Measurements from ENCODE around the gene ILK. TPM values are rescaled to one million over a fixed set of nuclear protein-coding genes. Genes with fewer than 3 reads are reported as not detected.
A peak's percentile ranks its signal among the peaks of the same experiment; 100 is the strongest.

ILK gene
- total and polyA plus RNA-seq, 10 donors: 71.4 to 194 (median 126) TPM

DNA sequence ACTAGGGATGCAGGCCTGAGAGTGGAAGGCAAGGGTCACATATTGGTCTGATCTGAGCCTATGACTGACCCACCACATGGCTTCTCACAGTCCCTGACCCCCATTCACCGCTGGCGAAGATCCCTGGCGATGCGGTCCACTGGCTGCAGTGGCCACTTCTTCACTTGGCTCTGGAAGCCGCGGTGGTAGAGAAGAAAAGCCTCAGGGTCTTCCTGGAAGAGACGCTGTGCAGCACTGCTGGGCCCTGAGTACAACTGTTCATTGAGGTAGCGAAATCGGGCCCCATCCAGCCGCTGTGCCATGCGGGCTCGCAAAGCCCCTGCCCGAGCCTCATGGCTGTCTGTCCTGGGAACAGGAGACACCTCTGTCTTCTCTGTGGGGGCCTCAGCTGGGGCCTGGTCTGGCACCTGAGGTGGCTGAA, 2.5 kb upstream of the ILK start:
- peaks cover 35 to 65% (median 48%) of the 10 kb centered on the region in 6 donors for H3K4me1 ChIP-seq
- H3K4me3 ChIP-seq: no peak overlapping the region
- WGBS, 5 donors: 97 to 98% (median 97%) methylated on average over 11 to 13 of the region's 13 CpGs
- no peaks in the 10 kb centered on the region for H3K27me3 ChIP-seq (replicated peaks in 1 of 7)
- peaks cover 0 to 69% (median 49%) of the 10 kb centered on the region in 6 donors for H3K36me3 ChIP-seq
- no peak for TF ChIP-seq POLR2A (IDR thresholded peaks at IDR 0.05)
- no peak for TF ChIP-seq POLR2AphosphoS5 (IDR thresholded peaks at IDR 0.05)
- TF ChIP-seq, protein P1, sequence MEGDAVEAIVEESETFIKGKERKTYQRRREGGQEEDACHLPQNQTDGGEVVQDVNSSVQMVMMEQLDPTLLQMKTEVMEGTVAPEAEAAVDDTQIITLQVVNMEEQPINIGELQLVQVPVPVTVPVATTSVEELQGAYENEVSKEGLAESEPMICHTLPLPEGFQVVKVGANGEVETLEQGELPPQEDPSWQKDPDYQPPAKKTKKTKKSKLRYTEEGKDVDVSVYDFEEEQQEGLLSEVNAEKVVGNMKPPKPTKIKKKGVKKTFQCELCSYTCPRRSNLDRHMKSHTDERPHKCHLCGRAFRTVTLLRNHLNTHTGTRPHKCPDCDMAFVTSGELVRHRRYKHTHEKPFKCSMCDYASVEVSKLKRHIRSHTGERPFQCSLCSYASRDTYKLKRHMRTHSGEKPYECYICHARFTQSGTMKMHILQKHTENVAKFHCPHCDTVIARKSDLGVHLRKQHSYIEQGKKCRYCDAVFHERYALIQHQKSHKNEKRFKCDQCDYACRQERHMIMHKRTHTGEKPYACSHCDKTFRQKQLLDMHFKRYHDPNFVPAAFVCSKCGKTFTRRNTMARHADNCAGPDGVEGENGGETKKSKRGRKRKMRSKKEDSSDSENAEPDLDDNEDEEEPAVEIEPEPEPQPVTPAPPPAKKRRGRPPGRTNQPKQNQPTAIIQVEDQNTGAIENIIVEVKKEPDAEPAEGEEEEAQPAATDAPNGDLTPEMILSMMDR (IDR thresholded peaks at IDR 0.05 in 8 of 11, conservative IDR thresholded peaks at IDR 0.05 in 3 of 11): no peak
- no peaks in the 10 kb centered on the region for H3K9me3 ChIP-seq
- no peak for DNase-seq
- intact Hi-C loops (cut with DNase I; ENCODE audit: low total_unique reads): loop anchor here (5.0 kb wide), 1 partner anchor 81 kb away; the partner anchor contains the start of gene MRPL17
- no peak overlapping the region for H3K27ac ChIP-seq

DNA sequence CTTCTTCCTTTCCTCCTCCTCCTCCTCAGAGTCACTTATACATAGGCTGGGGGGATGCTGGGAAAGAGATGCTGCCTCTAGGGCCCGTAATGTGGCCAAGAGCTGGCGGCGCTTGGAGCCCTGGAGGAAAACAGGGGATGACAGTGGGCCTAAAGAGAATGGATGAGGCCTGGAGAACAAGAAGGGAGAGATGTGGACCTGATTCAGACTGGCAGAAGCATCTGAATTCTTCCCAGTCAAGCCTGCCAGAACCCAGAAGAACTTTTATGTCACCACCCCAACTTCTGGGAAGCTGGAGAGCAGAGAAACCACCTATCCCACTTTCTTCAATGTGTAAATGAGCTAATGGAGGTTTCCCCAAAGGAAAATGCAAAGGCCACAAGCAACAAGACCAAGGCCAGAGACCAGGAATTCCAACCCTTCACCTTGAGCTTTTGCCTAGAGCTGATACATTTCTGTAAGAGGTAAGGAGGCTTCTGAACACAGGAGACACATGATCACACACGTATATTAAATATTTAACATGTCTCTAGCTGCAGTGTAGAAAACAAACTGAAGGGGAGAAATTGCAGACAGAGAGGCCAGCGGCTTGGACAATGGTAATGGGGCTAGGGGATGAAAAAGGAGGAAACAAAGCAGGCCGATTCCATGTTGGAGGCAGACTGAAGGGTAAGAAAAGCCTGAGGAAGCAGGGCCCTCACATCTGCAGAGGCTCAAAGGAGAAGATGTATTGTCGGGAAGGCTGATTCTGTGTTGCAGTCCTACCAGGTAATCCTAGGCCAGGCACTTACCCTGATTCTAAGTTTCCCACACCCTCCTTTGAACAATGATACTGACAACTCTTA, 1.3 kb upstream of the ILK start:
- Histone ChIP-seq H3K36me3 (peaks cover 0 to 63% (median 39%) of the 10 kb centered on the region in 6 donors), H3K27me3 (replicated peaks in 1 of 7) (no peaks in the 10 kb centered on the region), H3K4me1 (peaks cover 48 to 78% (median 61%) of the 10 kb centered on the region in 6 donors), H3K4me3 (peak overlapping the region; percentile 60 to 91 (median 84)), H3K9me3 (no peaks in the 10 kb centered on the region), H3K27ac (peak overlapping the region in 7 of 8 donors; percentile 90 to 98 (median 94))
- no peak for TF ChIP-seq POLR2A (IDR thresholded peaks at IDR 0.05)
- TF ChIP-seq POLR2AphosphoS5 (IDR thresholded peaks at IDR 0.05): no peak
- TF ChIP-seq, protein P1 (IDR thresholded peaks at IDR 0.05 in 8 of 11, conservative IDR thresholded peaks at IDR 0.05 in 3 of 11): no peak
- WGBS, 5 donors: 51 to 65% (median 56%) methylated on average over 7 of the region's 7 CpGs
- intact Hi-C loops (cut with DNase I; ENCODE audit: low total_unique reads): loop anchor here (5.0 kb wide), 1 partner anchor 80 kb away; the partner anchor contains the start of gene MRPL17
- DNase-seq: no peak

DNA sequence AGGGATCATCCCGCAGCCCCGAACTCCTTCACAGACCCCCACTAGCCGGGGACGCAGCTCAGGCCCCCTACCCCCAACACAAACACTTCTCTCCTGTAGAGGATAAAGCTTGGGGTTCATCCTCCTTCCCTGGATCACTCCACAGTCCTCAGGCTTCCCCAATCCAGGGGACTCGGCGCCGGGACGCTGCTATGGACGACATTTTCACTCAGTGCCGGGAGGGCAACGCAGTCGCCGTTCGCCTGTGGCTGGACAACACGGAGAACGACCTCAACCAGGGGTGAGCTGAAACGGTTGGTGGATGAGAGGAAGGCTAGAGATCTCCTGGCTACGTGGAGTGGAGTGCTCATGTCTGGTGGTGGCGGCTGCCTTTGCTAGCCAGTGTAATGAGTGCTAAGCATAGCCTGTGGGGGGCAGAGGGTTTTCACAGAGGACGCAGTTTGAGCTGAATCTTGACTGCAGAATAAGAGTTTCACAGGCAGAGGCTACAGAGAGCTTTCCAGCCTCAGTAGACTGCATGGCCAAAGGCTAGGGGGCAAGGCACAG, 580 bp downstream of the ILK start:
- TF ChIP-seq, protein P1 (IDR thresholded peaks at IDR 0.05 in 8 of 11, conservative IDR thresholded peaks at IDR 0.05 in 3 of 11): peak in 3 of 11 experiments; percentile 12 to 38 (median 21)
- TF ChIP-seq POLR2A (IDR thresholded peaks at IDR 0.05) (peak in 1 of 3 donors; percentile 18), POLR2AphosphoS5 (IDR thresholded peaks at IDR 0.05) (peak in 2 of 3 donors; percentile 19 to 66)
- peaks cover 0 to 63% (median 40%) of the 10 kb centered on the region in 6 donors for H3K36me3 ChIP-seq
- peak overlapping the region; percentile 90 to 98 (median 94) for H3K27ac ChIP-seq
- H3K4me1 ChIP-seq: peaks cover 61 to 90% (median 77%) of the 10 kb centered on the region in 6 donors
- 0 to 1% (median 1%) methylated on average over 15 to 20 of the region's 20 CpGs for WGBS, 5 donors
- H3K4me3 ChIP-seq: peak overlapping the region; percentile 60 to 91 (median 84)
- H3K9me3 ChIP-seq: no peaks in the 10 kb centered on the region
- intact Hi-C loops (cut with DNase I; ENCODE audit: low total_unique reads): loop anchor here (5.0 kb wide), 1 partner anchor 78 kb away; the partner anchor contains the start of gene MRPL17
- DNase-seq: peak; percentile 89
- H3K27me3 ChIP-seq (replicated peaks in 1 of 7): no peaks in the 10 kb centered on the region
